ENCODE measurements around the gene SCARB1.

The SCARB1 gene

DNA sequence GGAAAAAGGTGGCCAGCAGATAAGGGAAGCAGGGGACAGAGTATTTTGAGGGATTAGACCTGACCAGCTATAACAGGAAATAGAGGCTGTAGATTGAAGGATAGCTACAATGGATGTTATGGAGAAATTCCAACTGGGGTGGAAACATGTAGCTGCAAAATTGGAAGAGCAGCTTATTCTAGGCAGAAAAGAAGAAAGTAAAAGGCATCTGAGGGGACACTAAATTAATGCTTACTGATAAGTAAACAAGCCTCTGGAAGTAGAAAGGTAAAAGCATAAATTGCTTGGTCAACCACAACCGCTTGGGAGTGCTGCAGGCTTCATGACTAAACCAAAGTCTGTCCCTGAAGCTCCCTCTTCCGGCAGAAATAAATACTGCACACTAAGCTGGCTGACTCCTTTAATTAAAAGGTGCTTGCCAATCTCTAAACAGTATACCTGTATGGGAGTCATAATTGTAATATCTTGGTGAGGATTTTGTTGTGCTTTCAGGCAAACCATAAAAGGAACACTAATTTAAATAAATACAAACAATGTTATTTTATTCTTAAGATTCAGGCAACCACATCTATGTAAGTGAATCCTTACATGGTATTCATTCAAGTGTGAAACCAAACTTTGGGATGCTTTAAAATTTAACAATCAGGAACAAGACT, 43.1 kb upstream of the SCARB1 start (continued):
- TF ChIP-seq ZBTB49 (tag by site-specific recombination; IDR thresholded peaks at IDR 0.05; ENCODE audit: low read depth) (no peak), ZNF19 (tag by site-specific recombination; IDR thresholded peaks at IDR 0.05; ENCODE audit: low read depth) (no peak), ZNF133 (tag by site-specific recombination; IDR thresholded peaks at IDR 0.05) (no peak), MYNN (tag by site-specific recombination; IDR thresholded peaks at IDR 0.05; ENCODE audit: borderline replicate concordance) (no peak), ZNF623 (tag by site-specific recombination; IDR thresholded peaks at IDR 0.05) (no peak), KLF8 (tag by site-specific recombination; IDR thresholded peaks at IDR 0.05) (no peak), ZNF529 (tag by site-specific recombination; IDR thresholded peaks at IDR 0.05; ENCODE audit: insufficient replicate concordance) (no peak), ZNF596 (tag by site-specific recombination; IDR thresholded peaks at IDR 0.05) (no peak), ZFP37 (tag by site-specific recombination; IDR thresholded peaks at IDR 0.05) (no peak), ZNF24 (tag by site-specific recombination; IDR thresholded peaks at IDR 0.05) (no peak), ZNF670 (tag by site-specific recombination; IDR thresholded peaks at IDR 0.05; ENCODE audit: low read depth) (no peak), ZNF558 (tag by site-specific recombination; IDR thresholded peaks at IDR 0.05) (no peak), ZNF311 (tag by site-specific recombination; IDR thresholded peaks at IDR 0.05; ENCODE audit: borderline replicate concordance) (no peak), ZNF654 (tag by site-specific recombination; IDR thresholded peaks at IDR 0.05; ENCODE audit: low read depth) (peak; percentile 92), ZNF561 (tag by site-specific recombination; IDR thresholded peaks at IDR 0.05; ENCODE audit: borderline replicate concordance) (0 out of 2 replicates have a peak, but pooled peaks have one; percentile 46), ZEB2 (tag by site-specific recombination; IDR thresholded peaks at IDR 0.05) (peak; percentile 82), WT1 (tag by site-specific recombination; IDR thresholded peaks at IDR 0.05) (no peak; the same call in 1 of the 2 replicates), ZNF121 (tag by site-specific recombination; IDR thresholded peaks at IDR 0.05) (no peak), ZNF184 (tag by site-specific recombination; IDR thresholded peaks at IDR 0.05) (0 out of 2 replicates have a peak, but pooled peaks have one; percentile 25), ZBTB11 (tag by site-specific recombination; conservative IDR thresholded peaks at IDR 0.05; ENCODE audit: low read depth) (no peak), ZNF660 (tag by site-specific recombination; IDR thresholded peaks at IDR 0.05) (peak; percentile 78), ZNF768 (tag by site-specific recombination; IDR thresholded peaks at IDR 0.05) (no peak), ZNF785 (tag by site-specific recombination; IDR thresholded peaks at IDR 0.05) (no peak), ZNF514 (tag by site-specific recombination; IDR thresholded peaks at IDR 0.05) (no peak), ZSCAN30 (tag by site-specific recombination; IDR thresholded peaks at IDR 0.05) (peak; percentile 57; the same call in 1 of the 2 replicates)
- TF ChIP-seq, protein P1, sequence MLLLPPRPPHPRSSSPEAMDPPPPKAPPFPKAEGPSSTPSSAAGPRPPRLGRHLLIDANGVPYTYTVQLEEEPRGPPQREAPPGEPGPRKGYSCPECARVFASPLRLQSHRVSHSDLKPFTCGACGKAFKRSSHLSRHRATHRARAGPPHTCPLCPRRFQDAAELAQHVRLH (tag by site-specific recombination; IDR thresholded peaks at IDR 0.05): no peak
- TF ChIP-seq, protein P2, sequence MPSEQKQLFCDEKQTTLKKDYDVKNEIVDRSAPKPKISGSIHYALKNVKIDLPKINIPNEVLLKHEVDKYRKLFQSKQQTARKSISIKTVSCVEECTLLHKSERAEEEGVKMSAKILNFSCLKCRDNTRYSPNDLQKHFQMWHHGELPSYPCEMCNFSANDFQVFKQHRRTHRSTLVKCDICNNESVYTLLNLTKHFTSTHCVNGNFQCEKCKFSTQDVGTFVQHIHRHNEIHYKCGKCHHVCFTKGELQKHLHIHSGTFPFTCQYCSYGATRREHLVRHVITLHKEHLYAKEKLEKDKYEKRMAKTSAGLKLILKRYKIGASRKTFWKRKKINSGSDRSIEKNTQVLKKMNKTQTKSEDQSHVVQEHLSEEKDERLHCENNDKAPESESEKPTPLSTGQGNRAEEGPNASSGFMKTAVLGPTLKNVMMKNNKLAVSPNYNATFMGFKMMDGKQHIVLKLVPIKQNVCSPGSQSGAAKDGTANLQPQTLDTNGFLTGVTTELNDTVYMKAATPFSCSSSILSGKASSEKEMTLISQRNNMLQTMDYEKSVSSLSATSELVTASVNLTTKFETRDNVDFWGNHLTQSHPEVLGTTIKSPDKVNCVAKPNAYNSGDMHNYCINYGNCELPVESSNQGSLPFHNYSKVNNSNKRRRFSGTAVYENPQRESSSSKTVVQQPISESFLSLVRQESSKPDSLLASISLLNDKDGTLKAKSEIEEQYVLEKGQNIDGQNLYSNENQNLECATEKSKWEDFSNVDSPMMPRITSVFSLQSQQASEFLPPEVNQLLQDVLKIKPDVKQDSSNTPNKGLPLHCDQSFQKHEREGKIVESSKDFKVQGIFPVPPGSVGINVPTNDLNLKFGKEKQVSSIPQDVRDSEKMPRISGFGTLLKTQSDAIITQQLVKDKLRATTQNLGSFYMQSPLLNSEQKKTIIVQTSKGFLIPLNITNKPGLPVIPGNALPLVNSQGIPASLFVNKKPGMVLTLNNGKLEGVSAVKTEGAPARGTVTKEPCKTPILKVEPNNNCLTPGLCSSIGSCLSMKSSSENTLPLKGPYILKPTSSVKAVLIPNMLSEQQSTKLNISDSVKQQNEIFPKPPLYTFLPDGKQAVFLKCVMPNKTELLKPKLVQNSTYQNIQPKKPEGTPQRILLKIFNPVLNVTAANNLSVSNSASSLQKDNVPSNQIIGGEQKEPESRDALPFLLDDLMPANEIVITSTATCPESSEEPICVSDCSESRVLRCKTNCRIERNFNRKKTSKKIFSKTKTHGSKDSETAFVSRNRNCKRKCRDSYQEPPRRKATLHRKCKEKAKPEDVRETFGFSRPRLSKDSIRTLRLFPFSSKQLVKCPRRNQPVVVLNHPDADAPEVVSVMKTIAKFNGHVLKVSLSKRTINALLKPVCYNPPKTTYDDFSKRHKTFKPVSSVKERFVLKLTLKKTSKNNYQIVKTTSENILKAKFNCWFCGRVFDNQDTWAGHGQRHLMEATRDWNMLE (tag by site-specific recombination; conservative IDR thresholded peaks at IDR 0.05; ENCODE audit: low read depth): no peak
- TF ChIP-seq, protein P3, sequence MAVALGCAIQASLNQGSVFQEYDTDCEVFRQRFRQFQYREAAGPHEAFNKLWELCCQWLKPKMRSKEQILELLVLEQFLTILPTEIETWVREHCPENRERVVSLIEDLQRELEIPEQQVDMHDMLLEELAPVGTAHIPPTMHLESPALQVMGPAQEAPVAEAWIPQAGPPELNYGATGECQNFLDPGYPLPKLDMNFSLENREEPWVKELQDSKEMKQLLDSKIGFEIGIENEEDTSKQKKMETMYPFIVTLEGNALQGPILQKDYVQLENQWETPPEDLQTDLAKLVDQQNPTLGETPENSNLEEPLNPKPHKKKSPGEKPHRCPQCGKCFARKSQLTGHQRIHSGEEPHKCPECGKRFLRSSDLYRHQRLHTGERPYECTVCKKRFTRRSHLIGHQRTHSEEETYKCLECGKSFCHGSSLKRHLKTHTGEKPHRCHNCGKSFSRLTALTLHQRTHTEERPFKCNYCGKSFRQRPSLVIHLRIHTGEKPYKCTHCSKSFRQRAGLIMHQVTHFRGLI (tag by site-specific recombination; IDR thresholded peaks at IDR 0.05): 0 out of 2 replicates have a peak, but pooled peaks have one; percentile 15
